Large intestine (tissue), 3 donors: ENCODE data around the gene ANKRD33B. TPM values are rescaled to one million over a fixed set of nuclear protein-coding genes. Genes with fewer than 3 reads are reported as not detected.

Experiments
- DNase-seq, 2 donors: peaks; one replicate each; pipeline versions ENCODE4 v3.0.0 to v3.0.0-alpha.2; 2013
- H3K27ac ChIP-seq: one replicate; pipeline ENCODE4 v1.5.1; 2013; ENCODE audit warnings: low read length
- H3K27me3 ChIP-seq: 2 replicates; pipeline ENCODE4 v1.6.1; 2013; ENCODE audit warnings: low read length; ENCODE audit not compliant: control insufficient read depth, insufficient read depth
- H3K36me3 ChIP-seq: 2 replicates; pipeline ENCODE4 v1.6.1; 2013; ENCODE audit warnings: low read length; ENCODE audit not compliant: control insufficient read depth, insufficient read depth
- H3K4me1 ChIP-seq: one replicate; pipeline ENCODE4 v1.6.1; 2013; ENCODE audit warnings: low read length; ENCODE audit not compliant: control insufficient read depth, insufficient read depth
- H3K4me3 ChIP-seq: one replicate; pipeline ENCODE4 v1.5.1; 2013; ENCODE audit warnings: low read length
- H3K9me3 ChIP-seq: one replicate; pipeline ENCODE4 v1.6.1; 2013; ENCODE audit warnings: mild to moderate bottlenecking, low read depth, low read length, moderate library complexity; ENCODE audit not compliant: control insufficient read depth
- WGBS: methylation state at CpG from one replicate; pipeline ENCODE4 v1.1.5; 2013; ENCODE audit warnings: low lambda C conversion rate; ENCODE audit not compliant: insufficient coverage; 5-methylcytosine and 5-hydroxymethylcytosine counted together
- polyA plus RNA-seq: library from polyadenylated mRNA; unstranded; fragments of 120-200 nt; gene quantifications from one replicate; pipeline ENCODE4 v1.2.1, GENCODE V29; 2013

The ANKRD33B gene
- polyA plus RNA-seq, 1 donor, result 0.88 TPM

DNA sequence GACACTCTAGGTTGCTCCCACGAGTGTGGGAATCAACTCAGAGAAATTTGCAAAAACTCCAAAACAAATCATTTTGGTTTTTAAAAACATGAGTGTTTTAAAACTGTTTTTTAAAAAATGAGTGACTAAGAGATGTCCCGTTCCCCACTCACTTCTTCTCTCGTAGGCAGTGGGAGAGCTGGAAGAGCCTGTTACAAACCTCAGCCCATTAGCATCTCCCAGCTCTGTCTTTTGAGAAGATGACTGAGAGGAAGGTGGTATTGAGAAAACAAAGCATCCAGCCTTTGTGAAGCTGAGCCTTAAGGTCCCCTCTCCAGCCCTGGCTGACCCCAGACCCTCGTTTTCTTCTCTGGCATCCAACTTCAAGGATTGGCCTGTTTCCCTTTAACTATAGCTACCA is 4.7 kb upstream of the ANKRD33B start:
- no peak overlapping the region for H3K27ac ChIP-seq
- H3K9me3 ChIP-seq, result peaks cover 11% of the 10 kb centered on the region
- WGBS, result 100% methylated on average over 1 of the region's 4 CpGs
- H3K36me3 ChIP-seq, result no peaks in the 10 kb centered on the region
- peaks cover 75% of the 10 kb centered on the region for H3K27me3 ChIP-seq
- H3K4me3 ChIP-seq, result no peak overlapping the region
- H3K4me1 ChIP-seq, result peaks cover 6% of the 10 kb centered on the region
- DNase-seq, result no peak

- H3K4me3 ChIP-seq, result no peak overlapping the region
- no CpG with 5 or more reads among the region's 7 CpGs for WGBS
- no peak for DNase-seq
- H3K36me3 ChIP-seq, result no peaks in the 10 kb centered on the region
- H3K4me1 ChIP-seq, result peaks cover 6% of the 10 kb centered on the region
- peaks cover 11% of the 10 kb centered on the region for H3K9me3 ChIP-seq
- peaks cover 80% of the 10 kb centered on the region for H3K27me3 ChIP-seq
- no peak overlapping the region for H3K27ac ChIP-seq
Measured at GRCh38 chr5:10559871-10560270, 4.0 kb upstream of the ANKRD33B start.

DNA sequence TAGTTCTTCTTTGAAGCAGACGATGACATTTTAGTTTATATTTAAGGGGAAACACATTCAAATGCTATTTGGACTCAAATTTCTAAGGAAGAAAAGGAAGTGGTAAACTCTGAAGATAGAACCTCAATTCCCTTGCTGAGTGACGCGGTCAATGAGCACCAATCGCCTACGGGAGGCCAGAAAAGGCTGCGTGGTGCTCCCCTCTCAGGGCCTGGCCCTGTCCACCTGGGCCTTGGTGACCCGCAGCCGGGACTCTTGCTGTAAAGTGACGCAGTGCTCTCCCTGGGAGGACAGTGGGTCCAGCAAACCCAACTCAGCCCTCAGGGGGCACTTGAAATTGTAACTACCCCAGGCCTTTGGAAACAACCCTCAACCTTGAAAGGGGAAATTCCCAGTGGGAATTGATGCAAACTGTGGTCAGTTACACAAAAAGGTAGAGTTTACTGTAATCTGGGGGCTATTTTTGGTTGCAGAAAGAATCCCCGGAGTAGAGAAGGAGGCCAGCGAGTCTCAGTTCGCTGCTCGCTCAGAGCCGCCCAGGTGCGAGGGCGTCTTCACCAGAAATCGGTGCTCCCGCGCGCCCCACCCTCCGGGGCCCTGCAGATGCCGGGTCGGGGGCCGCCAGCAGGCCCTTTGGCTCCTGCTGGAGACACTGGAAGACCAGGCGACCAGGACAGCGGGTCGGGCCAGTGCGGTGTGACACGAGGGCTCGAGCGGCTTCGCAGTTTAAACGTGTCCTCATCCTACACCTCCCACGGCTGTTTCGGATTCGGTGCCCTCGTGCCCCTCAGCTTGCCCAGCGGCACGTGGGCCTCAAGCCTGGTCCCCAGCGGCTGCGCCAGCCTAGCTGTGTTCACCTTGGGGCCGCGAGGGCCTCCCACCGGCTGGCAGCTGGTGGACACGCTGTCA is 1.4 kb upstream of the ANKRD33B start:
- WGBS, result 40% methylated on average over 3 of the region's 45 CpGs
- no peak overlapping the region for H3K4me3 ChIP-seq
- no peaks in the 10 kb centered on the region for H3K36me3 ChIP-seq
- peaks cover 11% of the 10 kb centered on the region for H3K9me3 ChIP-seq
- H3K27ac ChIP-seq, result no peak overlapping the region
- no peak for DNase-seq
- peaks cover 82% of the 10 kb centered on the region for H3K27me3 ChIP-seq
- peaks cover 6% of the 10 kb centered on the region for H3K4me1 ChIP-seq

DNA sequence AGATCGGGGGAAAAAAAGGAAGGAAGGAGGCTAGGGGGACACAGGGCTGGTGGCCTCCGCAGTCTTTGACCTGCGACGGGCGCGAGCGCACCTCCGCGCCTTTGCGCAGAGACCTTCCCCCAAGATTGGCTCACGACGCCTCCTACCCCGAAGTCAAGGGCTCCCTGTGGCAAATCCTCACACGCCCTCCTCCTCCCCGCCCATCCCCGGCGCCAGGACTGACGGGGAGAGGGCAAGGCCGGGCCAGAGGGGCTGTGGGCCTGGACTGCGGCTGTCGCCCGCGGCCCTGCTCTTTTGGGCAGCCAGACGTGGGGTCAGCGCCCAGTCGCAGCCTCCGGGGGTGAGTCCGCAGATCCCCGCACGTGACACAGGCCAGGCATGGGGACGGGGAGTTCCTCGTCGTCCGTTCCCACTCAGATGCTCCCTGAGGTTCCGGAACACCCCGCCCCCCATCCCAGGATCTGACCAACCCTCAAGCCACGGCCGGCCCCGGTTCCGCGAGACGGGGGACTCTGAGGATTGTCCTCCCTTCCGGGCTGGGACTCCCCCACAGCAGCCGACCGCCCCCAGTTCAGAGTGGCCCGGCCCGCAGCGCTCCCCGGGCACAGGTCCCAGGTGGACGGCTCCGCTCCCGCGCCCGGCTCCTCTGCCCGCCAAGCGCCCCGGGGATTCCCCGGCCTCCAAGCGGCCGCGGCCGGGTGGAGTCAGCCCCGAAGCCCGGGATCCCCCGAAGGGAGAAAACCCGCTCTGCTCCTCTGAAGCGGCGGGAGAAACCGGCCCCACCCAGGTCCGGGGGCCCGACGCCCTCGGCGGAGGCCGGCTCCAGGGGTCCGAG is 543 bp upstream of the ANKRD33B start:
- WGBS, result no CpG with 5 or more reads among the region's 76 CpGs
- H3K27me3 ChIP-seq, result peaks cover 79% of the 10 kb centered on the region
- no peak overlapping the region for H3K27ac ChIP-seq
- peaks cover 11% of the 10 kb centered on the region for H3K9me3 ChIP-seq
- H3K36me3 ChIP-seq, result no peaks in the 10 kb centered on the region
- H3K4me1 ChIP-seq, result peaks cover 6% of the 10 kb centered on the region
- peak overlapping the region; percentile 24 for H3K4me3 ChIP-seq
- DNase-seq, result no peak

GRCh38 chr5:10564838-10565784 is 1.2 kb downstream of the ANKRD33B start:
- WGBS, result 10% methylated on average over 2 of the region's 61 CpGs
- Histone ChIP-seq H3K9me3 (peaks cover 11% of the 10 kb centered on the region), H3K27me3 (peaks cover 66% of the 10 kb centered on the region), H3K4me3 (peak overlapping the region; percentile 6), H3K27ac (no peak overlapping the region), H3K36me3 (no peaks in the 10 kb centered on the region), H3K4me1 (peaks cover 6% of the 10 kb centered on the region)
- DNase-seq, result no peak

GRCh38 chr5:10565785-10566542 is 2.1 kb downstream of the ANKRD33B start:
- Histone ChIP-seq H3K9me3 (peaks cover 11% of the 10 kb centered on the region), H3K4me3 (no peak overlapping the region), H3K4me1 (peaks cover 6% of the 10 kb centered on the region), H3K36me3 (no peaks in the 10 kb centered on the region), H3K27ac (no peak overlapping the region), H3K27me3 (peaks cover 58% of the 10 kb centered on the region)
- no CpG with 5 or more reads among the region's 11 CpGs for WGBS
- no peak for DNase-seq

DNA sequence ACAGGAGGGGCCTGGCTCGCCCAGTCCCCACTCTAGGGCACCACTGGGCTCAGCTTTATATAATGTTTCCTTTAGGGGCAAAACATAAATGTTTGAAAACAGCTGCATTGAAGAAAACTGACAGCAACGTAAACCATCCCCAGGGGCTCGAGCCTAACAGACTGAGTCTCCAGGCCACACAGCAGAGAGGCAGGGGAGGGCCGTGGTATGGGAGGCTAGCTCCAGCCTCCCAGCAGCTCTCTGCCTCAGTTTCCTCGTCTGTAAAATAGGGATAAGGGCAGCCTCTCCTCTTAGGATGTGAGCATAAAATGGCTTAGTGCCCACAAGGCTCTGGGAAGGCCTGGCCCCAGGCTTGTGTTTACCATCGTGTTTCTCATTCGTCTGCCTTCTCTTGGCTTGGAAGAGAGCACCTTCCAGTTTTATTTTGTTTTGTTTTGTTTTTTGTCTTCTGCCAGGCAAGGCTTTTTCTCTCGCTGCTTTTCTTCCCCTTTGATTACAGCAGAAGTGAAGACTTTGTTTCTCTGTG is 2.7 kb downstream of the ANKRD33B start:
- Histone ChIP-seq H3K27me3 (peaks cover 54% of the 10 kb centered on the region), H3K4me1 (peaks cover 6% of the 10 kb centered on the region), H3K4me3 (no peak overlapping the region), H3K9me3 (peaks cover 11% of the 10 kb centered on the region), H3K36me3 (no peaks in the 10 kb centered on the region), H3K27ac (no peak overlapping the region)
- WGBS, result 90% methylated on average over 2 of the region's 8 CpGs
- DNase-seq, result no peak

GRCh38 chr5:10567121-10567591 is 3.3 kb downstream of the ANKRD33B start:
- no peaks in the 10 kb centered on the region for H3K36me3 ChIP-seq
- H3K27ac ChIP-seq, result no peak overlapping the region
- H3K27me3 ChIP-seq, result peaks cover 50% of the 10 kb centered on the region
- peaks cover 6% of the 10 kb centered on the region for H3K4me1 ChIP-seq
- no peak for DNase-seq
- WGBS, result 90% methylated on average over 2 of the region's 10 CpGs
- peaks cover 11% of the 10 kb centered on the region for H3K9me3 ChIP-seq
- no peak overlapping the region for H3K4me3 ChIP-seq

- peaks cover 6% of the 10 kb centered on the region for H3K9me3 ChIP-seq
- peaks cover 43% of the 10 kb centered on the region for H3K27me3 ChIP-seq
- no CpG with 5 or more reads among the region's 4 CpGs for WGBS
- DNase-seq, result no peak
- H3K4me3 ChIP-seq, result no peak overlapping the region
- H3K4me1 ChIP-seq, result peaks cover 6% of the 10 kb centered on the region
- H3K27ac ChIP-seq, result no peak overlapping the region
- H3K36me3 ChIP-seq, result no peaks in the 10 kb centered on the region
Measured at GRCh38 chr5:10567781-10568321, 4.0 kb downstream of the ANKRD33B start.
